ENCODE results near the gene PLAAT2. TPM values are rescaled to one million over a fixed set of nuclear protein-coding genes. Genes with fewer than 3 reads are reported as not detected.
A peak's percentile ranks its signal among the peaks of the same experiment; 100 is the strongest.

The PLAAT2 gene
- total and polyA plus RNA-seq, 2 of the 13 experiments (the other 11 are each of a cell fraction or from before 2014, with no cell fraction given), result 0.22 TPM; not detected in 1

DNA sequence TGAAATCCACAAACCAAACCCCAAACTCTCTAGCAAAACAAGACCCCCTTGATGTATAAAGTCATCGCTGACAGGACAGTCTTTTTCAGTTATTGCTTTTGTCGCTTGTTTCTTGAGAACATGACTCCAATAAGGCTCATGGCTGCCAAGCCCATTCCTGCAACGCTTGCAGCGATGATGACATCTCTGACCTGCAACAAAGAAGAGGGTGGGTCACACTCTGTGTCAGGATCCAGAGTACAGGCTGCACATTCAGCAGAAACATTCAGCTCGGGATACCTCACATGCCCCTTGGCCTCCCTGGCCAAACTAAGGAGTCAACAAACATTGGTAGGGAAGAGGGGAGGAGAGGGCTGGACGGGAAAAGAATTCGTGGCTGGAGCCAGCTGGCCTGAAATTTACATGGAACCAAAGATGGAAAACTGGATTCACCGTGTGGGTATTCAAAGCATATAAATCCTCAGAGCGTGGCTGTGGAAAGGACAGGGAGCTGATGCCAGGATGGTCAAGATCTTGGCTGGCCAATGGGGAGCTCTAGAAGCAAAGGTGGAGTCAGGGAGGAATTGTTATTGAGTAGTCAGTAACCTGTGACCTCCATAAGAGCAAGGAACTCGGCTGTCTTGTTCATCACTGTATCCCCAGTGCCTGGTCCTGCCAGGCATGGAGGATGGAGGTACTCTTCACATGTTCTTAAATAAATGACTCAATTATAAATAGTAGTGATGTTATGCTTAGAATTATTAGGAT, 11.8 kb upstream of the PLAAT2 start (continued):
- TF ChIP-seq, protein P1, sequence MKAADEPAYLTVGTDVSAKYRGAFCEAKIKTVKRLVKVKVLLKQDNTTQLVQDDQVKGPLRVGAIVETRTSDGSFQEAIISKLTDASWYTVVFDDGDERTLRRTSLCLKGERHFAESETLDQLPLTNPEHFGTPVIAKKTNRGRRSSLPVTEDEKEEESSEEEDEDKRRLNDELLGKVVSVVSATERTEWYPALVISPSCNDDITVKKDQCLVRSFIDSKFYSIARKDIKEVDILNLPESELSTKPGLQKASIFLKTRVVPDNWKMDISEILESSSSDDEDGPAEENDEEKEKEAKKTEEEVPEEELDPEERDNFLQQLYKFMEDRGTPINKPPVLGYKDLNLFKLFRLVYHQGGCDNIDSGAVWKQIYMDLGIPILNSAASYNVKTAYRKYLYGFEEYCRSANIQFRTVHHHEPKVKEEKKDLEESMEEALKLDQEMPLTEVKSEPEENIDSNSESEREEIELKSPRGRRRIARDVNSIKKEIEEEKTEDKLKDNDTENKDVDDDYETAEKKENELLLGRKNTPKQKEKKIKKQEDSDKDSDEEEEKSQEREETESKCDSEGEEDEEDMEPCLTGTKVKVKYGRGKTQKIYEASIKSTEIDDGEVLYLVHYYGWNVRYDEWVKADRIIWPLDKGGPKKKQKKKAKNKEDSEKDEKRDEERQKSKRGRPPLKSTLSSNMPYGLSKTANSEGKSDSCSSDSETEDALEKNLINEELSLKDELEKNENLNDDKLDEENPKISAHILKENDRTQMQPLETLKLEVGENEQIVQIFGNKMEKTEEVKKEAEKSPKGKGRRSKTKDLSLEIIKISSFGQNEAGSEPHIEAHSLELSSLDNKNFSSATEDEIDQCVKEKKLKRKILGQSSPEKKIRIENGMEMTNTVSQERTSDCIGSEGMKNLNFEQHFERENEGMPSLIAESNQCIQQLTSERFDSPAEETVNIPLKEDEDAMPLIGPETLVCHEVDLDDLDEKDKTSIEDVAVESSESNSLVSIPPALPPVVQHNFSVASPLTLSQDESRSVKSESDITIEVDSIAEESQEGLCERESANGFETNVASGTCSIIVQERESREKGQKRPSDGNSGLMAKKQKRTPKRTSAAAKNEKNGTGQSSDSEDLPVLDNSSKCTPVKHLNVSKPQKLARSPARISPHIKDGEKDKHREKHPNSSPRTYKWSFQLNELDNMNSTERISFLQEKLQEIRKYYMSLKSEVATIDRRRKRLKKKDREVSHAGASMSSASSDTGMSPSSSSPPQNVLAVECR (CRISPR knock-in tag; IDR thresholded peaks at IDR 0.05; ENCODE audit: borderline replicate concordance), result peak; percentile 35; the same call in 1 of the 2 replicates
- TF ChIP-seq MED1 (CRISPR knock-in tag; IDR thresholded peaks at IDR 0.05) (peak; percentile 21; the same call in 1 of the 2 replicates), GATA4 (IDR thresholded peaks at IDR 0.05; ENCODE audit: borderline replicate concordance, low read depth) (0 out of 2 replicates have a peak, but pooled peaks have one; percentile 13), NCOR1 (IDR thresholded peaks at IDR 0.05; ENCODE audit: borderline replicate concordance, low read length) (peak; percentile 63; the same call in 1 of the 2 replicates), SP4 (CRISPR knock-in tag; IDR thresholded peaks at IDR 0.05) (0 out of 2 replicates have a peak, but pooled peaks have one; percentile 16), HDAC1 (CRISPR knock-in tag; IDR thresholded peaks at IDR 0.05) (peak; percentile 51; the same call in 1 of the 2 replicates), FOXJ3 (CRISPR knock-in tag; IDR thresholded peaks at IDR 0.05; ENCODE audit: borderline replicate concordance) (peak; percentile 58; the same call in 1 of the 2 replicates), EHMT2 (IDR thresholded peaks at IDR 0.05; ENCODE audit: borderline replicate concordance, low read depth, low read length) (peak; percentile 69), ZNF33B (CRISPR knock-in tag; IDR thresholded peaks at IDR 0.05) (0 out of 2 replicates have a peak, but pooled peaks have one; percentile 38), ZNF12 (CRISPR knock-in tag; IDR thresholded peaks at IDR 0.05) (no peak), ZNF660 (CRISPR knock-in tag; IDR thresholded peaks at IDR 0.05; ENCODE audit: borderline replicate concordance, low read depth) (no peak), TARDBP (CRISPR knock-in tag; IDR thresholded peaks at IDR 0.05) (peak; percentile 53; the same call in 1 of the 2 replicates)
- TF ChIP-seq, protein P2, sequence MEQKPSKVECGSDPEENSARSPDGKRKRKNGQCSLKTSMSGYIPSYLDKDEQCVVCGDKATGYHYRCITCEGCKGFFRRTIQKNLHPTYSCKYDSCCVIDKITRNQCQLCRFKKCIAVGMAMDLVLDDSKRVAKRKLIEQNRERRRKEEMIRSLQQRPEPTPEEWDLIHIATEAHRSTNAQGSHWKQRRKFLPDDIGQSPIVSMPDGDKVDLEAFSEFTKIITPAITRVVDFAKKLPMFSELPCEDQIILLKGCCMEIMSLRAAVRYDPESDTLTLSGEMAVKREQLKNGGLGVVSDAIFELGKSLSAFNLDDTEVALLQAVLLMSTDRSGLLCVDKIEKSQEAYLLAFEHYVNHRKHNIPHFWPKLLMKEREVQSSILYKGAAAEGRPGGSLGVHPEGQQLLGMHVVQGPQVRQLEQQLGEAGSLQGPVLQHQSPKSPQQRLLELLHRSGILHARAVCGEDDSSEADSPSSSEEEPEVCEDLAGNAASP (CRISPR knock-in tag; IDR thresholded peaks at IDR 0.05; ENCODE audit: borderline replicate concordance), result peak; percentile 85; the same call in 1 of the 2 replicates
- TF ChIP-seq, protein P3, sequence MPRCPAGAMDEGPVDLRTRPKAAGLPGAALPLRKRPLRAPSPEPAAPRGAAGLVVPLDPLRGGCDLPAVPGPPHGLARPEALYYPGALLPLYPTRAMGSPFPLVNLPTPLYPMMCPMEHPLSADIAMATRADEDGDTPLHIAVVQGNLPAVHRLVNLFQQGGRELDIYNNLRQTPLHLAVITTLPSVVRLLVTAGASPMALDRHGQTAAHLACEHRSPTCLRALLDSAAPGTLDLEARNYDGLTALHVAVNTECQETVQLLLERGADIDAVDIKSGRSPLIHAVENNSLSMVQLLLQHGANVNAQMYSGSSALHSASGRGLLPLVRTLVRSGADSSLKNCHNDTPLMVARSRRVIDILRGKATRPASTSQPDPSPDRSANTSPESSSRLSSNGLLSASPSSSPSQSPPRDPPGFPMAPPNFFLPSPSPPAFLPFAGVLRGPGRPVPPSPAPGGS (CRISPR knock-in tag; IDR thresholded peaks at IDR 0.05), result no peak
- TF ChIP-seq, protein P4, sequence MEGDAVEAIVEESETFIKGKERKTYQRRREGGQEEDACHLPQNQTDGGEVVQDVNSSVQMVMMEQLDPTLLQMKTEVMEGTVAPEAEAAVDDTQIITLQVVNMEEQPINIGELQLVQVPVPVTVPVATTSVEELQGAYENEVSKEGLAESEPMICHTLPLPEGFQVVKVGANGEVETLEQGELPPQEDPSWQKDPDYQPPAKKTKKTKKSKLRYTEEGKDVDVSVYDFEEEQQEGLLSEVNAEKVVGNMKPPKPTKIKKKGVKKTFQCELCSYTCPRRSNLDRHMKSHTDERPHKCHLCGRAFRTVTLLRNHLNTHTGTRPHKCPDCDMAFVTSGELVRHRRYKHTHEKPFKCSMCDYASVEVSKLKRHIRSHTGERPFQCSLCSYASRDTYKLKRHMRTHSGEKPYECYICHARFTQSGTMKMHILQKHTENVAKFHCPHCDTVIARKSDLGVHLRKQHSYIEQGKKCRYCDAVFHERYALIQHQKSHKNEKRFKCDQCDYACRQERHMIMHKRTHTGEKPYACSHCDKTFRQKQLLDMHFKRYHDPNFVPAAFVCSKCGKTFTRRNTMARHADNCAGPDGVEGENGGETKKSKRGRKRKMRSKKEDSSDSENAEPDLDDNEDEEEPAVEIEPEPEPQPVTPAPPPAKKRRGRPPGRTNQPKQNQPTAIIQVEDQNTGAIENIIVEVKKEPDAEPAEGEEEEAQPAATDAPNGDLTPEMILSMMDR (CRISPR knock-in tag; IDR thresholded peaks at IDR 0.05), result peak; percentile 2; the same call in 1 of the 2 replicates
- TF ChIP-seq, protein P5, sequence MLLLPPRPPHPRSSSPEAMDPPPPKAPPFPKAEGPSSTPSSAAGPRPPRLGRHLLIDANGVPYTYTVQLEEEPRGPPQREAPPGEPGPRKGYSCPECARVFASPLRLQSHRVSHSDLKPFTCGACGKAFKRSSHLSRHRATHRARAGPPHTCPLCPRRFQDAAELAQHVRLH (CRISPR knock-in tag; IDR thresholded peaks at IDR 0.05; ENCODE audit: borderline replicate concordance, low read depth), result peak; percentile 31; the same call in 1 of the 2 replicates
